ENCODE results near the gene SLC13A1.

The SLC13A1 gene

GRCh38 chr7:123220396-123220795 lies 20.6 kb upstream of the SLC13A1 start:
- Histone ChIP-seq H3K4me1 (ENCODE audit: control insufficient read depth in 1 of 2, insufficient read depth in 2 of 2, low read length in 2 of 2) (no peaks in the 10 kb centered on the region), H3K4me3 (ENCODE audit: low read depth in 1 of 2, low read length in 2 of 2) (no peak overlapping the region), H3K9me3 (ENCODE audit: control insufficient read depth in 1 of 2, low read length in 2 of 2) (peaks cover 2 to 4% of the 10 kb centered on the region in 2 donors), H3K27me3 (ENCODE audit: control insufficient read depth in 1 of 2, insufficient read depth in 2 of 2, low read length in 2 of 2) (no peaks in the 10 kb centered on the region), H3K9ac (ENCODE audit: low read depth in 1 of 2, low read length in 2 of 2) (no peak overlapping the region), H3K27ac (ENCODE audit: low read depth, low read length) (no peak overlapping the region), H3K36me3 (ENCODE audit: control insufficient read depth in 1 of 2, insufficient read depth in 2 of 2, low read length in 2 of 2) (no peaks in the 10 kb centered on the region)

- no peaks in the 10 kb centered on the region for H3K4me1 ChIP-seq (ENCODE audit: control insufficient read depth in 1 of 2, insufficient read depth in 2 of 2, low read length in 2 of 2)
- no peaks in the 10 kb centered on the region for H3K27me3 ChIP-seq (ENCODE audit: control insufficient read depth in 1 of 2, insufficient read depth in 2 of 2, low read length in 2 of 2)
- no peak overlapping the region for H3K27ac ChIP-seq (ENCODE audit: low read depth, low read length)
- H3K4me3 ChIP-seq (ENCODE audit: low read depth in 1 of 2, low read length in 2 of 2) = no peak overlapping the region
- H3K36me3 ChIP-seq (ENCODE audit: control insufficient read depth in 1 of 2, insufficient read depth in 2 of 2, low read length in 2 of 2) = no peaks in the 10 kb centered on the region
- peaks cover 2 to 4% of the 10 kb centered on the region in 2 donors for H3K9me3 ChIP-seq (ENCODE audit: control insufficient read depth in 1 of 2, low read length in 2 of 2)
- no peak overlapping the region for H3K9ac ChIP-seq (ENCODE audit: low read depth in 1 of 2, low read length in 2 of 2)
Measured at GRCh38 chr7:123218866-123219265, 19.1 kb upstream of the SLC13A1 start.

- Histone ChIP-seq H3K27me3 (ENCODE audit: control insufficient read depth in 1 of 2, insufficient read depth in 2 of 2, low read length in 2 of 2) (no peaks in the 10 kb centered on the region), H3K4me1 (ENCODE audit: control insufficient read depth in 1 of 2, insufficient read depth in 2 of 2, low read length in 2 of 2) (no peaks in the 10 kb centered on the region), H3K4me3 (ENCODE audit: low read depth in 1 of 2, low read length in 2 of 2) (no peak overlapping the region), H3K9ac (ENCODE audit: low read depth in 1 of 2, low read length in 2 of 2) (no peak overlapping the region), H3K36me3 (ENCODE audit: control insufficient read depth in 1 of 2, insufficient read depth in 2 of 2, low read length in 2 of 2) (no peaks in the 10 kb centered on the region), H3K9me3 (ENCODE audit: control insufficient read depth in 1 of 2, low read length in 2 of 2) (peaks cover 0 to 2% of the 10 kb centered on the region in 2 donors), H3K27ac (ENCODE audit: low read depth, low read length) (no peak overlapping the region)
Measured at GRCh38 chr7:123216825-123217224, 17.1 kb upstream of the SLC13A1 start.

GRCh38 chr7:123215350-123215749 lies 15.6 kb upstream of the SLC13A1 start:
- peaks cover 0 to 2% of the 10 kb centered on the region in 2 donors for H3K9me3 ChIP-seq (ENCODE audit: control insufficient read depth in 1 of 2, low read length in 2 of 2)
- no peak overlapping the region for H3K27ac ChIP-seq (ENCODE audit: low read depth, low read length)
- H3K36me3 ChIP-seq (ENCODE audit: control insufficient read depth in 1 of 2, insufficient read depth in 2 of 2, low read length in 2 of 2) = no peaks in the 10 kb centered on the region
- H3K4me1 ChIP-seq (ENCODE audit: control insufficient read depth in 1 of 2, insufficient read depth in 2 of 2, low read length in 2 of 2) = no peaks in the 10 kb centered on the region
- H3K9ac ChIP-seq (ENCODE audit: low read depth in 1 of 2, low read length in 2 of 2) = no peak overlapping the region
- no peaks in the 10 kb centered on the region for H3K27me3 ChIP-seq (ENCODE audit: control insufficient read depth in 1 of 2, insufficient read depth in 2 of 2, low read length in 2 of 2)
- H3K4me3 ChIP-seq (ENCODE audit: low read depth in 1 of 2, low read length in 2 of 2) = no peak overlapping the region

- Histone ChIP-seq H3K4me1 (ENCODE audit: control insufficient read depth in 1 of 2, insufficient read depth in 2 of 2, low read length in 2 of 2) (peaks cover 0 to 5% of the 10 kb centered on the region in 2 donors), H3K4me3 (ENCODE audit: low read depth in 1 of 2, low read length in 2 of 2) (no peak overlapping the region), H3K9me3 (ENCODE audit: control insufficient read depth in 1 of 2, low read length in 2 of 2) (no peaks in the 10 kb centered on the region), H3K27me3 (ENCODE audit: control insufficient read depth in 1 of 2, insufficient read depth in 2 of 2, low read length in 2 of 2) (no peaks in the 10 kb centered on the region), H3K9ac (ENCODE audit: low read depth in 1 of 2, low read length in 2 of 2) (no peak overlapping the region), H3K27ac (ENCODE audit: low read depth, low read length) (no peak overlapping the region), H3K36me3 (ENCODE audit: control insufficient read depth in 1 of 2, insufficient read depth in 2 of 2, low read length in 2 of 2) (no peaks in the 10 kb centered on the region)
Measured at GRCh38 chr7:123211545-123211944, 11.8 kb upstream of the SLC13A1 start.

- no peaks in the 10 kb centered on the region for H3K27me3 ChIP-seq (ENCODE audit: control insufficient read depth in 1 of 2, insufficient read depth in 2 of 2, low read length in 2 of 2)
- H3K4me1 ChIP-seq (ENCODE audit: control insufficient read depth in 1 of 2, insufficient read depth in 2 of 2, low read length in 2 of 2) = peaks cover 0 to 5% of the 10 kb centered on the region in 2 donors
- no peak overlapping the region for H3K27ac ChIP-seq (ENCODE audit: low read depth, low read length)
- no peak overlapping the region for H3K4me3 ChIP-seq (ENCODE audit: low read depth in 1 of 2, low read length in 2 of 2)
- no peak overlapping the region for H3K9ac ChIP-seq (ENCODE audit: low read depth in 1 of 2, low read length in 2 of 2)
- H3K36me3 ChIP-seq (ENCODE audit: control insufficient read depth in 1 of 2, insufficient read depth in 2 of 2, low read length in 2 of 2) = no peaks in the 10 kb centered on the region
- H3K9me3 ChIP-seq (ENCODE audit: control insufficient read depth in 1 of 2, low read length in 2 of 2) = no peaks in the 10 kb centered on the region
Measured at GRCh38 chr7:123210986-123211385, 11.2 kb upstream of the SLC13A1 start.

- H3K36me3 ChIP-seq (ENCODE audit: control insufficient read depth in 1 of 2, insufficient read depth in 2 of 2, low read length in 2 of 2) = no peaks in the 10 kb centered on the region
- no peak overlapping the region for H3K27ac ChIP-seq (ENCODE audit: low read depth, low read length)
Measured at GRCh38 chr7:123209786-123210185, 10.0 kb upstream of the SLC13A1 start.

GRCh38 chr7:123208793-123209192 lies 9.0 kb upstream of the SLC13A1 start:
- Histone ChIP-seq H3K4me3 (ENCODE audit: low read depth in 1 of 2, low read length in 2 of 2) (no peak overlapping the region), H3K27ac (ENCODE audit: low read depth, low read length) (no peak overlapping the region), H3K9me3 (ENCODE audit: control insufficient read depth in 1 of 2, low read length in 2 of 2) (no peaks in the 10 kb centered on the region), H3K9ac (ENCODE audit: low read depth in 1 of 2, low read length in 2 of 2) (no peak overlapping the region), H3K4me1 (ENCODE audit: control insufficient read depth in 1 of 2, insufficient read depth in 2 of 2, low read length in 2 of 2) (peaks cover 0 to 5% of the 10 kb centered on the region in 2 donors), H3K27me3 (ENCODE audit: control insufficient read depth in 1 of 2, insufficient read depth in 2 of 2, low read length in 2 of 2) (no peaks in the 10 kb centered on the region), H3K36me3 (ENCODE audit: control insufficient read depth in 1 of 2, insufficient read depth in 2 of 2, low read length in 2 of 2) (no peaks in the 10 kb centered on the region)

More at GRCh38 chr7:123209786-123210185, 10.0 kb upstream of the SLC13A1 start:
- no peaks in the 10 kb centered on the region for H3K9me3 ChIP-seq (ENCODE audit: control insufficient read depth in 1 of 2, low read length in 2 of 2)
- no peak overlapping the region for H3K4me3 ChIP-seq (ENCODE audit: low read depth in 1 of 2, low read length in 2 of 2)
- no peaks in the 10 kb centered on the region for H3K27me3 ChIP-seq (ENCODE audit: control insufficient read depth in 1 of 2, insufficient read depth in 2 of 2, low read length in 2 of 2)
- H3K9ac ChIP-seq (ENCODE audit: low read depth in 1 of 2, low read length in 2 of 2) = no peak overlapping the region
- H3K4me1 ChIP-seq (ENCODE audit: control insufficient read depth in 1 of 2, insufficient read depth in 2 of 2, low read length in 2 of 2) = peaks cover 0 to 5% of the 10 kb centered on the region in 2 donors

GRCh38 chr7:123204206-123204835 lies 4.6 kb upstream of the SLC13A1 start:
- no peaks in the 10 kb centered on the region for H3K36me3 ChIP-seq (ENCODE audit: control insufficient read depth in 1 of 2, insufficient read depth in 2 of 2, low read length in 2 of 2)
- H3K27ac ChIP-seq (ENCODE audit: low read depth, low read length) = no peak overlapping the region
- no peaks in the 10 kb centered on the region for H3K27me3 ChIP-seq (ENCODE audit: control insufficient read depth in 1 of 2, insufficient read depth in 2 of 2, low read length in 2 of 2)
- H3K9me3 ChIP-seq (ENCODE audit: control insufficient read depth in 1 of 2, low read length in 2 of 2) = no peaks in the 10 kb centered on the region
- no peak overlapping the region for H3K4me3 ChIP-seq (ENCODE audit: low read depth in 1 of 2, low read length in 2 of 2)
- no peak overlapping the region for H3K9ac ChIP-seq (ENCODE audit: low read depth in 1 of 2, low read length in 2 of 2)
- H3K4me1 ChIP-seq (ENCODE audit: control insufficient read depth in 1 of 2, insufficient read depth in 2 of 2, low read length in 2 of 2) = peaks cover 0 to 2% of the 10 kb centered on the region in 2 donors

- Histone ChIP-seq H3K4me3 (ENCODE audit: low read depth in 1 of 2, low read length in 2 of 2) (no peak overlapping the region), H3K27me3 (ENCODE audit: control insufficient read depth in 1 of 2, insufficient read depth in 2 of 2, low read length in 2 of 2) (no peaks in the 10 kb centered on the region), H3K9me3 (ENCODE audit: control insufficient read depth in 1 of 2, low read length in 2 of 2) (no peaks in the 10 kb centered on the region), H3K27ac (ENCODE audit: low read depth, low read length) (no peak overlapping the region), H3K9ac (ENCODE audit: low read depth in 1 of 2, low read length in 2 of 2) (no peak overlapping the region), H3K36me3 (ENCODE audit: control insufficient read depth in 1 of 2, insufficient read depth in 2 of 2, low read length in 2 of 2) (no peaks in the 10 kb centered on the region), H3K4me1 (ENCODE audit: control insufficient read depth in 1 of 2, insufficient read depth in 2 of 2, low read length in 2 of 2) (no peaks in the 10 kb centered on the region)
Measured at GRCh38 chr7:123201901-123202300, 2.1 kb upstream of the SLC13A1 start.

Measured in duodenal mucosa (tissue), 2 donors.